K562 (cell line): ENCODE data around the gene SLC46A3. TPM values are rescaled to one million over a fixed set of nuclear protein-coding genes. Genes with fewer than 3 reads are reported as not detected.
A peak's percentile ranks its signal among the peaks of the same experiment; 100 is the strongest.

Experiments used
- BRCA1 ChIP-seq, 2 experiments: fragments of 450-650 bp in 1 of 2; sonication (generic) in 1 of 2; formaldehyde crosslinking in 1 of 2; IDR thresholded peaks; 2 replicates each; pipeline versions ENCODE4 v1.5.0 to v1.6.1; 2017 to 2020; ENCODE audit warnings: mild to moderate bottlenecking in 1 of 2, missing genetic modification reagents in 1 of 2
- E2F3 ChIP-seq: fragments of 250-450 bp; sonication (Bioruptor Pico); IDR thresholded peaks from 2 replicates; pipeline ENCODE4 v1.4.0; 2020; ENCODE audit warnings: mild to moderate bottlenecking
- FOXP1 ChIP-seq: sonication (generic); formaldehyde crosslinking; IDR thresholded peaks from 2 replicates; pipeline ENCODE4 v1.8.0; 2022; ENCODE audit warnings: mild to moderate bottlenecking, missing genetic modification reagents
- GTF2E2 ChIP-seq: fragments of 200-800 bp; sonication (Bioruptor generic); IDR thresholded peaks from 2 replicates; pipeline ENCODE4 v1.6.1; 2016; ENCODE audit warnings: missing genetic modification characterization, missing compliant biosample characterization
- HMG20A ChIP-seq: fragments of 450-650 bp; formaldehyde crosslinking; conservative IDR thresholded peaks from 2 replicates; pipeline ENCODE4 v1.4.0; 2020; ENCODE audit warnings: mild to moderate bottlenecking, mixed read lengths
- LCOR ChIP-seq: sonication (generic); formaldehyde crosslinking; IDR thresholded peaks from 2 replicates; pipeline ENCODE4 v1.8.0; 2022; ENCODE audit warnings: mild to moderate bottlenecking, missing genetic modification reagents
- NFE2L1 ChIP-seq: fragments of 450-650 bp; IDR thresholded peaks from 2 replicates; pipeline ENCODE4 v1.6.1; 2016; ENCODE audit warnings: missing genetic modification characterization, low read depth, mild to moderate bottlenecking, missing compliant biosample characterization, moderate library complexity, borderline replicate concordance
- NR4A1 ChIP-seq, 2 experiments: fragments of 250-450 bp in 1 of 2; fragments of 450-650 bp in 1 of 2; sonication (Bioruptor Pico) in 1 of 2; IDR thresholded peaks; 2 replicates each; pipeline versions ENCODE4 v1.4.0 to v1.6.1; 2016 to 2020; ENCODE audit warnings: mild to moderate bottlenecking in 2 of 2, missing compliant biosample characterization in 1 of 2, missing genetic modification characterization in 1 of 2, moderate library complexity in 1 of 2
- PHB2 ChIP-seq: fragments of 450-650 bp; IDR thresholded peaks from 2 replicates; pipeline ENCODE4 v1.6.1; 2017; ENCODE audit warnings: low read depth
- SMARCA4 ChIP-seq: fragments of 450-650 bp; IDR thresholded peaks from 2 replicates; pipeline ENCODE4 v1.6.1; 2016
- TEAD4 ChIP-seq, 2 experiments: sonication (generic) in 1 of 2; formaldehyde crosslinking in 1 of 2; IDR thresholded peaks; 2 replicates each; pipeline versions ENCODE4 v1.6.1 to v1.8.0; 2012 to 2022; ENCODE audit warnings: borderline replicate concordance in 1 of 2, inconsistent platforms in 1 of 2, low read length in 1 of 2, mild to moderate bottlenecking in 1 of 2, missing genetic modification reagents in 1 of 2
- XRCC4 ChIP-seq: IDR thresholded peaks from one replicate; pipeline ENCODE4 v1.6.1; 2011; ENCODE audit not compliant: insufficient read depth, insufficient read length; ENCODE audit errors: extremely low read depth
- YY1 ChIP-seq, 3 experiments: IDR thresholded peaks; 2 replicates each; pipeline ENCODE4 v1.6.1; 2011; ENCODE audit warnings: low read length in 2 of 3, mild to moderate bottlenecking in 2 of 3, moderate library complexity in 2 of 3, borderline replicate concordance in 1 of 3, control low read depth in 1 of 3, low read depth in 1 of 3; ENCODE audit not compliant: insufficient read depth in 3 of 3, insufficient replicate concordance in 2 of 3, control insufficient read depth in 1 of 3, insufficient read length in 1 of 3; ENCODE audit errors: extremely low read depth in 1 of 3
- ZNF589 ChIP-seq: fragments of 200-800 bp; sonication (Bioruptor generic); IDR thresholded peaks from 2 replicates; pipeline ENCODE4 v1.6.1; 2016; ENCODE audit warnings: low read depth, missing genetic modification characterization, missing compliant biosample characterization
- polyA plus RNA-seq, 8 experiments: library from polyadenylated mRNA; depleted of rRNA in 4 of 8; stranded (reverse) in 5 of 8; unstranded in 3 of 8; fragments of >200 nt; fragmentation: Nextera tagmentation in 2 of 8; fragmentation: Illumina TruSeq in 1 of 8; extraction: Ambion mirVana in 2 of 8; extraction: Trizol in 1 of 8; gene quantifications; 2 replicates each; pipeline versions ENCODE4 v1.2.1 to v1.2.3, GENCODE V29; 2011 to 2014; ENCODE audit warnings: inconsistent platforms in 1 of 8, missing spikeins in 1 of 8
- total RNA-seq, 7 experiments: library from RNA; depleted of rRNA in 6 of 7; stranded (reverse); fragments of >200 nt in 6 of 7; fragmentation: Illumina TruSeq in 2 of 7; extraction: Trizol in 2 of 7; gene quantifications; 2 replicates each; pipeline versions ENCODE4 v1.2.1 to v1.2.3, GENCODE V29; 2011 to 2021; ENCODE audit warnings: low replicate concordance in 1 of 7
- TF ChIP-seq, protein P1 (sequence below): fragments of 250-450 bp; sonication (Bioruptor Pico); IDR thresholded peaks from 2 replicates; pipeline ENCODE4 v1.5.1; 2021; ENCODE audit warnings: mild to moderate bottlenecking
- TF ChIP-seq, protein P2 (sequence below), 2 experiments: fragments of 450-650 bp in 1 of 2; sonication (generic) in 1 of 2; formaldehyde crosslinking in 1 of 2; IDR thresholded peaks in 1 of 2; conservative IDR thresholded peaks in 1 of 2; 2 replicates each; pipeline versions ENCODE4 v1.6.1 to v1.8.1; 2016 to 2023; ENCODE audit warnings: mild to moderate bottlenecking in 2 of 2, moderate library complexity in 2 of 2, inconsistent platforms in 1 of 2, missing genetic modification reagents in 1 of 2
- TF ChIP-seq, protein P3 (sequence below): fragments of 450-650 bp; IDR thresholded peaks from 2 replicates; pipeline ENCODE4 v1.6.1; 2017; ENCODE audit warnings: antibody characterized with exemption, mild to moderate bottlenecking

SLC46A3 gene
- total and polyA plus RNA-seq, 9 of the 15 experiments (the other 6 are each of a cell fraction or from before 2014, with no cell fraction given), result 0.14 to 1.2 (median 0.51) TPM

DNA sequence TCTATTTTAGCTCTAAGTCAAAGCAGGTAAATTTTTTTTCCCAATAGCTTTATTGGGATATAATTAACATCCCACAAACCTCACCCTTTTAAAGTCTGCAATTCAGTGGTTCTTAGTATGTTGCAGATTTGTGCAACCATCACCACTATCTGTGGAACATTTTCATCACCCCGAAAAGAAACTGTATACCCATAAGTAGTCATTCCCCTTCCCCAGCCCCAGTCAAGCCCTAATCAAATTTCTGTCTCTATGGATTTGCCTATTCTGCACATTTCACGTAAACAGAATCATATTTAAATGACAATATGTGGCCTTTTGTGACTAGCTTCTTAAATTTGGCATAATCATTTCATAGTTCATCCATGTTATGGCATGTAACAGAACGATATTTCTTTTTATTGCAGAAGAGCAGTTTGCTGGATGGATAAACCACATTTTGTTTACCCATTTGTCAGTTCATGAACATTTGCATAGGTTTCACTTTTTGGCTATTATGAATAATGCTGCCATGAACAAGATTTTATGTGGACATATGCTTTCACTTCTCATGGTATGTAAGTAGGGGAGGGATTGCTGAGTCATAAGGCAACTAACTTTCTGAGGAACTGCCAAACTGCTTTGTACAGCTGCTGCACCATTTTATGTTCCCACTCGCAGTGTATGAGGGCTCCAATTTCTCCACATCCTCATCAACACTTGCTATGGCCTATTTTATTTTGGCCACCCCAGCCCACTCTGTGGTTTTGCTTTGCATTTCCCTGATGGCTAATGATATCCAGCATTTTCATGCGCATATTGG is 10.9 kb downstream of the SLC46A3 start (continued):
- TF ChIP-seq FOXP1 (CRISPR knock-in tag) (no peak), PHB2 (no peak), BRCA1 (IDR thresholded peaks at IDR 0.05) (no peak), BRCA1 (CRISPR knock-in tag; IDR thresholded peaks at IDR 0.05) (no peak), HMG20A (CRISPR knock-in tag) (no peak), TEAD4 (IDR thresholded peaks at IDR 0.05; ENCODE audit: low read length) (peak; percentile 19; the same call in 1 of the 2 replicates), TEAD4 (CRISPR knock-in tag; IDR thresholded peaks at IDR 0.05; ENCODE audit: borderline replicate concordance) (no peak), LCOR (CRISPR knock-in tag) (no peak), NR4A1 (CRISPR knock-in tag; IDR thresholded peaks at IDR 0.05) (no peak), NR4A1 (tag; IDR thresholded peaks at IDR 0.05) (peak; percentile 63; the same call in 1 of the 2 replicates), ZNF589 (CRISPR knock-in tag) (no peak), YY1 (IDR thresholded peaks at IDR 0.05; ENCODE audit: borderline replicate concordance in 1 of 3, control insufficient read depth in 1 of 3, extremely low read depth in 1 of 3, insufficient read depth in 3 of 3, insufficient read length in 1 of 3, insufficient replicate concordance in 2 of 3, low read depth in 1 of 3, low read length in 2 of 3) (peak in 1 of 3 experiments; percentile 32), NFE2L1 (peak; percentile 63; the same call in 1 of the 2 replicates), SMARCA4 (0 out of 2 replicates have a peak, but pooled peaks have one; percentile 20), GTF2E2 (tag) (no peak), XRCC4 (no peak), E2F3 (CRISPR knock-in tag) (no peak)
- TF ChIP-seq, protein P1, sequence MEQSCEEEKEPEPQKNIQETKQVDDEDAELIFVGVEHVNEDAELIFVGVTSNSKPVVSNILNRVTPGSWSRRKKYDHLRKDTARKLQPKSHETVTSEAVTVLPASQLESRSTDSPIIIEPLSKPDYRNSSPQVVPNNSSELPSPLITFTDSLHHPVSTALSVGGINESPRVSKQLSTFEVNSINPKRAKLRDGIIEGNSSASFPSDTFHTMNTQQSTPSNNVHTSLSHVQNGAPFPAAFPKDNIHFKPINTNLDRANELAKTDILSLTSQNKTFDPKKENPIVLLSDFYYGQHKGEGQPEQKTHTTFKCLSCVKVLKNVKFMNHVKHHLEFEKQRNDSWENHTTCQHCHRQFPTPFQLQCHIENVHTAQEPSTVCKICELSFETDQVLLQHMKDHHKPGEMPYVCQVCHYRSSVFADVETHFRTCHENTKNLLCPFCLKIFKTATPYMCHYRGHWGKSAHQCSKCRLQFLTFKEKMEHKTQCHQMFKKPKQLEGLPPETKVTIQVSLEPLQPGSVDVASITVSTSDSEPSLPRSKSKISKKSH (CRISPR knock-in tag), result no peak
- TF ChIP-seq, protein P2, sequence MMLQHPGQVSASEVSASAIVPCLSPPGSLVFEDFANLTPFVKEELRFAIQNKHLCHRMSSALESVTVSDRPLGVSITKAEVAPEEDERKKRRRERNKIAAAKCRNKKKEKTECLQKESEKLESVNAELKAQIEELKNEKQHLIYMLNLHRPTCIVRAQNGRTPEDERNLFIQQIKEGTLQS (IDR thresholded peaks at IDR 0.05), result peak; percentile 38; the same call in 1 of the 2 replicates
- TF ChIP-seq, protein P2 (CRISPR knock-in tag; conservative IDR thresholded peaks at IDR 0.05), result no peak
- TF ChIP-seq, protein P3, sequence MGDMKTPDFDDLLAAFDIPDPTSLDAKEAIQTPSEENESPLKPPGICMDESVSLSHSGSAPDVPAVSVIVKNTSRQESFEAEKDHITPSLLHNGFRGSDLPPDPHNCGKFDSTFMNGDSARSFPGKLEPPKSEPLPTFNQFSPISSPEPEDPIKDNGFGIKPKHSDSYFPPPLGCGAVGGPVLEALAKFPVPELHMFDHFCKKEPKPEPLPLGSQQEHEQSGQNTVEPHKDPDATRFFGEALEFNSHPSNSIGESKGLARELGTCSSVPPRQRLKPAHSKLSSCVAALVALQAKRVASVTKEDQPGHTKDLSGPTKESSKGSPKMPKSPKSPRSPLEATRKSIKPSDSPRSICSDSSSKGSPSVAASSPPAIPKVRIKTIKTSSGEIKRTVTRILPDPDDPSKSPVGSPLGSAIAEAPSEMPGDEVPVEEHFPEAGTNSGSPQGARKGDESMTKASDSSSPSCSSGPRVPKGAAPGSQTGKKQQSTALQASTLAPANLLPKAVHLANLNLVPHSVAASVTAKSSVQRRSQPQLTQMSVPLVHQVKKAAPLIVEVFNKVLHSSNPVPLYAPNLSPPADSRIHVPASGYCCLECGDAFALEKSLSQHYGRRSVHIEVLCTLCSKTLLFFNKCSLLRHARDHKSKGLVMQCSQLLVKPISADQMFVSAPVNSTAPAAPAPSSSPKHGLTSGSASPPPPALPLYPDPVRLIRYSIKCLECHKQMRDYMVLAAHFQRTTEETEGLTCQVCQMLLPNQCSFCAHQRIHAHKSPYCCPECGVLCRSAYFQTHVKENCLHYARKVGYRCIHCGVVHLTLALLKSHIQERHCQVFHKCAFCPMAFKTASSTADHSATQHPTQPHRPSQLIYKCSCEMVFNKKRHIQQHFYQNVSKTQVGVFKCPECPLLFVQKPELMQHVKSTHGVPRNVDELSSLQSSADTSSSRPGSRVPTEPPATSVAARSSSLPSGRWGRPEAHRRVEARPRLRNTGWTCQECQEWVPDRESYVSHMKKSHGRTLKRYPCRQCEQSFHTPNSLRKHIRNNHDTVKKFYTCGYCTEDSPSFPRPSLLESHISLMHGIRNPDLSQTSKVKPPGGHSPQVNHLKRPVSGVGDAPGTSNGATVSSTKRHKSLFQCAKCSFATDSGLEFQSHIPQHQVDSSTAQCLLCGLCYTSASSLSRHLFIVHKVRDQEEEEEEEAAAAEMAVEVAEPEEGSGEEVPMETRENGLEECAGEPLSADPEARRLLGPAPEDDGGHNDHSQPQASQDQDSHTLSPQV, result peak; percentile 79
